Measurements from ENCODE around the gene TTR. TPM values are rescaled to one million over a fixed set of nuclear protein-coding genes. Genes with fewer than 3 reads are reported as not detected.

Gene TTR
- total RNA-seq, 1 donor from 2014 or later: not detected

- H3K27me3 Mint-ChIP-seq (ENCODE audit: unreplicated experiment): no peaks in the 10 kb centered on the region
- DNase-seq (ENCODE audit: low spot score): no peak
- no peak for TF ChIP-seq CTCF (IDR thresholded peaks at IDR 0.05; ENCODE audit: unreplicated experiment)
- peaks cover 15% of the 10 kb centered on the region for H3K4me1 Mint-ChIP-seq (ENCODE audit: unreplicated experiment)
- H3K4me3 Mint-ChIP-seq (ENCODE audit: unreplicated experiment): no peak overlapping the region
- H3K9me3 Mint-ChIP-seq (ENCODE audit: unreplicated experiment): no peaks in the 10 kb centered on the region
- no peaks in the 10 kb centered on the region for H3K36me3 Mint-ChIP-seq (ENCODE audit: low read depth, unreplicated experiment)
- no peak overlapping the region for H3K27ac Mint-ChIP-seq (ENCODE audit: unreplicated experiment)
Observed at GRCh38 chr18:31585991-31586390, 5.7 kb upstream of the TTR start.

GRCh38 chr18:31586616-31587015, 5.1 kb upstream of the TTR start:
- TF ChIP-seq CTCF (IDR thresholded peaks at IDR 0.05; ENCODE audit: unreplicated experiment): no peak
- Mint-ChIP-seq H3K9me3 (ENCODE audit: unreplicated experiment) (no peaks in the 10 kb centered on the region), H3K27ac (ENCODE audit: unreplicated experiment) (no peak overlapping the region), H3K4me3 (ENCODE audit: unreplicated experiment) (no peak overlapping the region), H3K36me3 (ENCODE audit: low read depth, unreplicated experiment) (no peaks in the 10 kb centered on the region), H3K27me3 (ENCODE audit: unreplicated experiment) (no peaks in the 10 kb centered on the region), H3K4me1 (ENCODE audit: unreplicated experiment) (peaks cover 21% of the 10 kb centered on the region)
- DNase-seq (ENCODE audit: low spot score): no peak

- no peak for TF ChIP-seq CTCF (IDR thresholded peaks at IDR 0.05; ENCODE audit: unreplicated experiment)
- Mint-ChIP-seq H3K27me3 (ENCODE audit: unreplicated experiment) (no peaks in the 10 kb centered on the region), H3K36me3 (ENCODE audit: low read depth, unreplicated experiment) (no peaks in the 10 kb centered on the region), H3K4me3 (ENCODE audit: unreplicated experiment) (no peak overlapping the region), H3K27ac (ENCODE audit: unreplicated experiment) (no peak overlapping the region), H3K4me1 (ENCODE audit: unreplicated experiment) (peaks cover 23% of the 10 kb centered on the region), H3K9me3 (ENCODE audit: unreplicated experiment) (no peaks in the 10 kb centered on the region)
- no peak for DNase-seq (ENCODE audit: low spot score)
Observed at GRCh38 chr18:31587529-31587928, 4.1 kb upstream of the TTR start.

- DNase-seq (ENCODE audit: low spot score): no peak
- Mint-ChIP-seq H3K4me1 (ENCODE audit: unreplicated experiment) (peaks cover 15% of the 10 kb centered on the region), H3K9me3 (ENCODE audit: unreplicated experiment) (no peaks in the 10 kb centered on the region), H3K27me3 (ENCODE audit: unreplicated experiment) (no peaks in the 10 kb centered on the region), H3K4me3 (ENCODE audit: unreplicated experiment) (no peak overlapping the region), H3K27ac (ENCODE audit: unreplicated experiment) (no peak overlapping the region), H3K36me3 (ENCODE audit: low read depth, unreplicated experiment) (no peaks in the 10 kb centered on the region)
- TF ChIP-seq CTCF (IDR thresholded peaks at IDR 0.05; ENCODE audit: unreplicated experiment): no peak
Observed at GRCh38 chr18:31590570-31590969, 1.1 kb upstream of the TTR start.

GRCh38 chr18:31591113-31591512, 564 bp upstream of the TTR start:
- no peaks in the 10 kb centered on the region for H3K36me3 Mint-ChIP-seq (ENCODE audit: low read depth, unreplicated experiment)
- no peak for DNase-seq (ENCODE audit: low spot score)
- H3K9me3 Mint-ChIP-seq (ENCODE audit: unreplicated experiment): no peaks in the 10 kb centered on the region
- TF ChIP-seq CTCF (IDR thresholded peaks at IDR 0.05; ENCODE audit: unreplicated experiment): no peak
- H3K4me1 Mint-ChIP-seq (ENCODE audit: unreplicated experiment): peaks cover 15% of the 10 kb centered on the region
- H3K27ac Mint-ChIP-seq (ENCODE audit: unreplicated experiment): no peak overlapping the region
- H3K27me3 Mint-ChIP-seq (ENCODE audit: unreplicated experiment): no peaks in the 10 kb centered on the region
- H3K4me3 Mint-ChIP-seq (ENCODE audit: unreplicated experiment): no peak overlapping the region
